ENCODE measurements around the gene MED20. TPM values are rescaled to one million over a fixed set of nuclear protein-coding genes. Genes with fewer than 3 reads are reported as not detected.

The MED20 gene
- total RNA-seq, result 20.7 and 21.6 TPM in 2 replicates

GRCh38 chr6:41920921-41921711 lies at the start of gene MED20, which contains the start of gene BYSL:
TSS of gene MED20 (minus strand) at chr6:41921139. CDS start at chr6:41921018, 121 bp downstream.
TSS of gene BYSL (plus strand) at chr6:41921499. CDS start at chr6:41921563, 64 bp downstream.

GRCh38 chr6:41941280-41942066 lies 20.5 kb upstream of the MED20 start, which contains the start of gene CCND3:
TSS of gene CCND3 (minus strand) at chr6:41941808. CDS start at chr6:41941649, 159 bp downstream.

GRCh38 chr6:41895300-41896233 lies 25.4 kb downstream of the MED20 start, which contains the start of gene USP49:
TSS of gene USP49 (minus strand) at chr6:41895375. CDS start at chr6:41806983, 88,392 bp downstream.

Other genes starting within 250 kb of the MED20 start
- 3.3 and 6.2 TPM in 2 replicates for gene TFEB, start 185.5 kb downstream of the MED20 start, total RNA-seq
- not detected in 2 replicates for gene PGC, start 173.7 kb downstream of the MED20 start, total RNA-seq
- gene FRS3, start 141.2 kb downstream of the MED20 start, total RNA-seq, result 0.94 and 1.0 TPM in 2 replicates
- gene PRICKLE4, start 140.4 kb downstream of the MED20 start, total RNA-seq, result 1.5 and 2.6 TPM in 2 replicates
- 148 TPM in 2 replicates for gene TOMM6, start 133.4 kb downstream of the MED20 start, total RNA-seq
- 1.9 and 3.0 TPM in 2 replicates for gene USP49, start 25.8 kb downstream of the MED20 start, total RNA-seq
- gene BYSL, start 360 bp upstream of the MED20 start, total RNA-seq, result 6.9 and 9.5 TPM in 2 replicates
- 80.7 and 82.2 TPM in 2 replicates for gene CCND3, start 20.7 kb upstream of the MED20 start, total RNA-seq
- 12.9 and 13.1 TPM in 2 replicates for gene TAF8, start 129.4 kb upstream of the MED20 start, total RNA-seq
- gene C6orf132, start 221.5 kb upstream of the MED20 start, total RNA-seq, result 0.54 and 0.94 TPM in 2 replicates

Data from cardiac ventricle fibroblast (primary cell).